Left lung (tissue), 10 donors: Measurements from ENCODE around the gene ADD2. TPM values are rescaled to one million over a fixed set of nuclear protein-coding genes. Genes with fewer than 3 reads are reported as not detected.

Experiments
- ATAC-seq: fragments of 200-7000 bp; cut with Tn5 transposase; one replicate; pipeline ENCODE4 v1.9.1; 2020; ENCODE audit warnings: moderate library complexity
- DNase-seq, 4 donors: peaks; one replicate each; pipeline ENCODE4 v3.0.0-alpha.2; 2013 to 2020
- H3K27ac ChIP-seq, 2 donors: fragments of 200-600 bp; sonication (generic) in 1 of 2; one replicate each; pipeline versions ENCODE4 v1.5.0 to v1.8.0; 2020 to 2021
- H3K27me3 ChIP-seq, 2 donors: fragments of 200-600 bp; sonication (generic) in 1 of 2; one replicate each; pipeline versions ENCODE4 v1.5.0 to v1.8.0; 2020 to 2021
- H3K36me3 ChIP-seq, 2 donors: fragments of 200-600 bp; sonication (generic) in 1 of 2; one replicate each; pipeline versions ENCODE4 v1.5.0 to v1.8.0; 2020 to 2021
- H3K4me1 ChIP-seq, 2 donors: fragments of 200-600 bp; one replicate each; pipeline ENCODE4 v1.8.0; 2021
- H3K4me3 ChIP-seq, 2 donors: fragments of 200-600 bp; sonication (generic) in 1 of 2; one replicate each; pipeline versions ENCODE4 v1.5.0 to v1.8.0; 2020 to 2021; ENCODE audit warnings: mild to moderate bottlenecking in 1 of 2
- H3K9me3 ChIP-seq, 2 donors: fragments of 200-600 bp; sonication (generic) in 1 of 2; one replicate each; pipeline versions ENCODE4 v1.5.0 to v1.8.0; 2020 to 2021
- intact Hi-C, 2 donors: fragments of 100-400 bp; cut with DNase I; formaldehyde crosslinking; loops; one replicate each; pipeline versions ENCODE4 v1.11.2 to v1.14.2; 2022
- polyA plus RNA-seq, 6 donors: library from polyadenylated mRNA; unstranded; fragments of 120-200 nt; gene quantifications; one replicate each; pipeline ENCODE4 v1.2.1, GENCODE V29; 2013; ENCODE audit not compliant: insufficient read length in 6 of 6
- total RNA-seq, 2 donors: library from RNA; stranded (reverse); fragmentation: NEBNext Ultra II Directional; extraction: Animal tissue kit (Norgen Biotek cat#: 25700); gene quantifications; one replicate each; pipeline ENCODE4 v1.2.1, GENCODE V29; 2021
- TF ChIP-seq, protein P1 (sequence below), 2 donors: fragments of 200-600 bp; sonication (generic) in 1 of 2; IDR thresholded peaks; one replicate each; pipeline versions ENCODE4 v1.5.0 to v1.8.0; 2021; ENCODE audit warnings: antibody characterized with exemption in 2 of 2
- donor health status: DM: no; HTN: yes; CAD: no.
- donor health status: DM: no; HTN: no; CAD: no.

ADD2 gene
- total and polyA plus RNA-seq, 8 donors = 0.92 to 12.2 (median 6.5) TPM

- Histone ChIP-seq H3K4me1 (no peaks in the 10 kb centered on the region), H3K36me3 (no peaks in the 10 kb centered on the region), H3K4me3 (no peak overlapping the region), H3K27me3 (no peaks in the 10 kb centered on the region), H3K9me3 (no peaks in the 10 kb centered on the region), H3K27ac (no peak overlapping the region)
- ATAC-seq (no peak), DNase-seq (no peak)
- intact Hi-C loops = no loop called here
- TF ChIP-seq, protein P1, sequence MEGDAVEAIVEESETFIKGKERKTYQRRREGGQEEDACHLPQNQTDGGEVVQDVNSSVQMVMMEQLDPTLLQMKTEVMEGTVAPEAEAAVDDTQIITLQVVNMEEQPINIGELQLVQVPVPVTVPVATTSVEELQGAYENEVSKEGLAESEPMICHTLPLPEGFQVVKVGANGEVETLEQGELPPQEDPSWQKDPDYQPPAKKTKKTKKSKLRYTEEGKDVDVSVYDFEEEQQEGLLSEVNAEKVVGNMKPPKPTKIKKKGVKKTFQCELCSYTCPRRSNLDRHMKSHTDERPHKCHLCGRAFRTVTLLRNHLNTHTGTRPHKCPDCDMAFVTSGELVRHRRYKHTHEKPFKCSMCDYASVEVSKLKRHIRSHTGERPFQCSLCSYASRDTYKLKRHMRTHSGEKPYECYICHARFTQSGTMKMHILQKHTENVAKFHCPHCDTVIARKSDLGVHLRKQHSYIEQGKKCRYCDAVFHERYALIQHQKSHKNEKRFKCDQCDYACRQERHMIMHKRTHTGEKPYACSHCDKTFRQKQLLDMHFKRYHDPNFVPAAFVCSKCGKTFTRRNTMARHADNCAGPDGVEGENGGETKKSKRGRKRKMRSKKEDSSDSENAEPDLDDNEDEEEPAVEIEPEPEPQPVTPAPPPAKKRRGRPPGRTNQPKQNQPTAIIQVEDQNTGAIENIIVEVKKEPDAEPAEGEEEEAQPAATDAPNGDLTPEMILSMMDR (IDR thresholded peaks at IDR 0.05) = no peak
Observed at GRCh38 chr2:70668432-70668831, 99.6 kb downstream of the ADD2 start.

DNA sequence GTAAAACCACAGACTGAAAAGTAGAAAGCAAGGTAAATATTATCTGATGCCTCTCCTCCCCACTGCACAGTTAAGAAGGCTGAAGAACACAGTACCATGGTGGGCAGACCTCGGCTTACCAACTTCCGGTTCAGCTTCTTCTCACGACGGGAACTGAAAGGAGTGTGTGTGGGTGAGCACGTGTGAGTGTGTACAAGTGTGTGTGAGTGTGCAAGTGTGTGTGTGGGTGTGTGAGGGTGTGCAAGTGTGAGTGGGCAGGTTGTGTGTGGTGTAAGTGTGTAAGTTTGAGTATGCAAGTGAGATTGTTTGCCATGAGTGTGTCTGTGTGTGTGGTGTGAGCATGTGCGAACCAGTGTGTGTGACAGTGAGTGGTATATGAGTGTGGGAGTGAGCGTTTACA, 103.5 kb downstream of the ADD2 start:
- no peak overlapping the region for H3K4me3 ChIP-seq
- H3K9me3 ChIP-seq = no peaks in the 10 kb centered on the region
- no peak overlapping the region for H3K27ac ChIP-seq
- DNase-seq = no peak
- H3K4me1 ChIP-seq = no peaks in the 10 kb centered on the region
- no peaks in the 10 kb centered on the region for H3K36me3 ChIP-seq
- intact Hi-C loops = no loop called here
- no peaks in the 10 kb centered on the region for H3K27me3 ChIP-seq
- TF ChIP-seq, protein P1 (IDR thresholded peaks at IDR 0.05) = no peak
- ATAC-seq = no peak

DNA sequence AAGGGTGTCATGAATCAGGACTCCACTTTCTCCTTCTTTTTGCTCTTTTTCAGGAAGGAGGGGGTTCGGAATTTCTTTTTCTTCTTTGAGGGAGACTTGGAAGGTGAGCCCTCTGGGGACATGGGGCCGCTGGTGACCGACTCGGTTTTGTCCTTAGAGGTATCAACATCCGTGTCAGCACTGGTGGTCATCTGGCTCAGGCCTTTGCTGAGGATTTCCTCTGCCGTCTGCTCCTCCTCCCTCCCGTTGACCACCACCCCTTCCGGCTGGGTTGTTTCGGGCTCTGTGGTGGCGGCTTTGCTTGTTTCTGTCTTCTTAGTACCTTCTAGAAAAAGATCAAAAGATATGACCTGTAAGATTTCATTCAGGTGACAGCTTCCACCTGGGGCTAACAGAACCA, 104.6 kb downstream of the ADD2 start:
- no peaks in the 10 kb centered on the region for H3K9me3 ChIP-seq
- H3K4me1 ChIP-seq = no peaks in the 10 kb centered on the region
- TF ChIP-seq, protein P1 (IDR thresholded peaks at IDR 0.05) = no peak
- no peaks in the 10 kb centered on the region for H3K27me3 ChIP-seq
- no peak overlapping the region for H3K27ac ChIP-seq
- H3K4me3 ChIP-seq = no peak overlapping the region
- intact Hi-C loops = no loop called here
- no peaks in the 10 kb centered on the region for H3K36me3 ChIP-seq
- no peak for DNase-seq
- ATAC-seq = no peak

- Histone ChIP-seq H3K4me3 (no peak overlapping the region), H3K4me1 (no peaks in the 10 kb centered on the region), H3K27ac (no peak overlapping the region), H3K9me3 (no peaks in the 10 kb centered on the region), H3K36me3 (no peaks in the 10 kb centered on the region), H3K27me3 (peaks cover under 1 to 30% of the 10 kb centered on the region in 2 donors)
- no peak for DNase-seq
- intact Hi-C loops = no loop called here
- TF ChIP-seq, protein P1 (IDR thresholded peaks at IDR 0.05) = no peak
- ATAC-seq = no peak
Observed at GRCh38 chr2:70659551-70659950, 108.4 kb downstream of the ADD2 start.

DNA sequence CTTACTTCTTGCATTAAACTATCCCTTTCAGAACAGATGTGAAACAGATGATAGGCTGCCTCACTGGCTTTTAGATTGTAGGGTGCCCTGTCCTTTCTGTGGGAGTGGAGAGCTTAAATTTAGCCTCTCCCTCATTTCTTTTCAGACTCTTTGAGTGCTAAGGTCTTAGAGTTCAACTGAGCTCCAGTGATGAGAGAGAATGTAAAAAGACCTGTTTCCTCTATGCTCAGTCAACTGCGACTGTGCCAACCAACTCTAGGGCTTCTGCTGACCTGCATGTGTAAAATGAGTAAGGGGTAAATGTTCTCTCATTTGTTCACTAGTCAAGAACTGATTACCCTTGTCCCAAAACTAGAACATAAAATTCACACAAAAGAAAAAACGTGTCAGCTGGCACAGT, 109.5 kb downstream of the ADD2 start:
- H3K9me3 ChIP-seq = no peaks in the 10 kb centered on the region
- H3K4me1 ChIP-seq = no peaks in the 10 kb centered on the region
- TF ChIP-seq, protein P1 (IDR thresholded peaks at IDR 0.05) = no peak
- intact Hi-C loops = no loop called here
- DNase-seq (no peak), ATAC-seq (no peak)
- H3K4me3 ChIP-seq = no peak overlapping the region
- H3K27me3 ChIP-seq = peaks cover 8 to 39% of the 10 kb centered on the region in 2 donors
- no peak overlapping the region for H3K27ac ChIP-seq
- H3K36me3 ChIP-seq = no peaks in the 10 kb centered on the region
